Osteocyte (in vitro differentiated cells): ENCODE data around the gene SLC44A1. TPM values are rescaled to one million over a fixed set of nuclear protein-coding genes. Genes with fewer than 3 reads are reported as not detected.
A peak's percentile ranks its signal among the peaks of the same experiment; 100 is the strongest.

ENCODE experiments used
- DNase-seq: peaks from one replicate; pipeline ENCODE4 v3.0.0; 2021; ENCODE audit warnings: mixed read lengths; ENCODE audit not compliant: unreplicated experiment; ENCODE audit errors: extremely low spot score
- H3K27ac Mint-ChIP-seq: one replicate; pipeline ENCODE4 v1.8.0; 2021; ENCODE audit warnings: mild to moderate bottlenecking, mixed read lengths; ENCODE audit not compliant: unreplicated experiment
- H3K27me3 Mint-ChIP-seq: one replicate; pipeline ENCODE4 v1.8.0; 2021; ENCODE audit warnings: mixed read lengths; ENCODE audit not compliant: unreplicated experiment
- H3K36me3 Mint-ChIP-seq: one replicate; pipeline ENCODE4 v1.8.0; 2021; ENCODE audit warnings: mixed read lengths; ENCODE audit not compliant: unreplicated experiment
- H3K4me1 Mint-ChIP-seq: one replicate; pipeline ENCODE4 v1.8.0; 2021; ENCODE audit warnings: mixed read lengths; ENCODE audit not compliant: unreplicated experiment
- H3K4me3 Mint-ChIP-seq: one replicate; pipeline ENCODE4 v1.8.0; 2021; ENCODE audit warnings: mild to moderate bottlenecking, moderate library complexity, mixed read lengths; ENCODE audit not compliant: unreplicated experiment
- H3K9me3 Mint-ChIP-seq: one replicate; pipeline ENCODE4 v1.8.0; 2021; ENCODE audit warnings: mixed read lengths; ENCODE audit not compliant: unreplicated experiment
- total RNA-seq: library from RNA; stranded (reverse); gene quantifications from 2 replicates; pipeline ENCODE4 v1.2.1, GENCODE V29; 2021
- TF ChIP-seq, protein P1 (sequence below): fragments of 200-600 bp; sonication (generic); IDR thresholded peaks from 2 replicates; pipeline ENCODE4 v1.5.0; 2021; ENCODE audit warnings: antibody characterized with exemption, mild to moderate bottlenecking, moderate library complexity

The SLC44A1 gene
- total RNA-seq, 1 donor from 2014 or later, result 30.2 TPM

DNA sequence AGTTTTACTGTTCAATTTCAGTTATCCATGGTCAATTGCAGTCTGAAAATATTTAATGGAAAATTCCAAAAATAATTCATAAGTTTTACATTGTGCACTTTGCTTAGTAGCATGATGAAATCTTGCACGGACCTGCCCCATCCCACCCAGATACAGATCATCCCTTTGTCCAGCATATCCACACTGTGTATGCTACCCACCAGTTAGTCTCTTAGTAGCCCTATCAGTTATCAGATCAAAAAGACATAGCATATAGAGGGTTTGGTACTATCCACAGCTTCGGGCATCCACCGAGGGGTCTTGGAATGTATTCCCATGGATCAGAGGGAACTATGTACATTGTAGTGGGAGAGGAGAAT, 97.7 kb downstream of the SLC44A1 start:
- Mint-ChIP-seq H3K9me3 (no peaks in the 10 kb centered on the region), H3K27me3 (no peaks in the 10 kb centered on the region), H3K4me1 (peaks cover 14% of the 10 kb centered on the region), H3K36me3 (peaks cover 6% of the 10 kb centered on the region), H3K4me3 (peak overlapping the region; percentile 49), H3K27ac (peak overlapping the region; percentile 79)
- DNase-seq, result no peak
- TF ChIP-seq, protein P1, sequence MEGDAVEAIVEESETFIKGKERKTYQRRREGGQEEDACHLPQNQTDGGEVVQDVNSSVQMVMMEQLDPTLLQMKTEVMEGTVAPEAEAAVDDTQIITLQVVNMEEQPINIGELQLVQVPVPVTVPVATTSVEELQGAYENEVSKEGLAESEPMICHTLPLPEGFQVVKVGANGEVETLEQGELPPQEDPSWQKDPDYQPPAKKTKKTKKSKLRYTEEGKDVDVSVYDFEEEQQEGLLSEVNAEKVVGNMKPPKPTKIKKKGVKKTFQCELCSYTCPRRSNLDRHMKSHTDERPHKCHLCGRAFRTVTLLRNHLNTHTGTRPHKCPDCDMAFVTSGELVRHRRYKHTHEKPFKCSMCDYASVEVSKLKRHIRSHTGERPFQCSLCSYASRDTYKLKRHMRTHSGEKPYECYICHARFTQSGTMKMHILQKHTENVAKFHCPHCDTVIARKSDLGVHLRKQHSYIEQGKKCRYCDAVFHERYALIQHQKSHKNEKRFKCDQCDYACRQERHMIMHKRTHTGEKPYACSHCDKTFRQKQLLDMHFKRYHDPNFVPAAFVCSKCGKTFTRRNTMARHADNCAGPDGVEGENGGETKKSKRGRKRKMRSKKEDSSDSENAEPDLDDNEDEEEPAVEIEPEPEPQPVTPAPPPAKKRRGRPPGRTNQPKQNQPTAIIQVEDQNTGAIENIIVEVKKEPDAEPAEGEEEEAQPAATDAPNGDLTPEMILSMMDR, result no peak

DNA sequence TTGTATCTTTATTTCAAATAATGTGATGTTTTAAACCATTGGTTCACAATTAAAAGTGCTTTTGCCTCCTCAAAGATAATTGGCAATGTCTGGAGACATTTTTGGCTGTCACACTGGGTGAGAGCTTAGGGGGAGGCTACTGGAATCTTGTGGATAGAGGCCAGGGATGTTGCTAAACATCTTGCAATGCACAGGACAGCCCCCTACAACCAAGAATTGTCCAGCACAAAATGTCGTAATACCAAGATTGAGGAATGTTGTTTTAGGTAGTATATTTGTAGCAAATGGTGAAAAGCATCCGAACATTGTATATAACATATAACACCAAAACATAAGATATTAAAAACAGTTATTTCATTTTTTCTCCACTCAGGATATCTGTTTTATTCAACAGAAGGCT, 99.8 kb downstream of the SLC44A1 start:
- DNase-seq, result no peak
- peaks cover 2% of the 10 kb centered on the region for H3K36me3 Mint-ChIP-seq
- TF ChIP-seq, protein P1, result no peak
- no peaks in the 10 kb centered on the region for H3K9me3 Mint-ChIP-seq
- H3K4me3 Mint-ChIP-seq, result no peak overlapping the region
- H3K27me3 Mint-ChIP-seq, result no peaks in the 10 kb centered on the region
- H3K4me1 Mint-ChIP-seq, result peaks cover 14% of the 10 kb centered on the region
- H3K27ac Mint-ChIP-seq, result no peak overlapping the region

DNA sequence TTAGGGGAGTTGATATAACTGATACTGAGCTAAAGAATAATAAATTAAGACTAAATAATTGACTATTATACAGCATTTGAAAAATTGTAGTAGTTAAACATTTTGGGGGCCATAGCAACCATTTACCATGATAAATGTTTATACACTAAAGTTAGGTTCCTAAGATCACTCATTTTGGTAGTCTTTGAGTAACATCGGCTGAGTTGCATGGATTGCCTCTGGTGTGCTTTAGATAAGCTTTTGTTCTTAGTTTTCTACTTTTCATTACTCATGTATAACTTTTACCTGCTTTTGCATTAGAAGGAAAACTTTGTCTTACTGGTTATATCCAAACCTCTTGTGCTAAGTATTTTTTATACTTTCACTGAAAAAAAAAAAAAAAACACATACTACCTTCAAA, 101.2 kb downstream of the SLC44A1 start:
- TF ChIP-seq, protein P1, result no peak
- Mint-ChIP-seq H3K9me3 (no peaks in the 10 kb centered on the region), H3K27ac (no peak overlapping the region)

DNA sequence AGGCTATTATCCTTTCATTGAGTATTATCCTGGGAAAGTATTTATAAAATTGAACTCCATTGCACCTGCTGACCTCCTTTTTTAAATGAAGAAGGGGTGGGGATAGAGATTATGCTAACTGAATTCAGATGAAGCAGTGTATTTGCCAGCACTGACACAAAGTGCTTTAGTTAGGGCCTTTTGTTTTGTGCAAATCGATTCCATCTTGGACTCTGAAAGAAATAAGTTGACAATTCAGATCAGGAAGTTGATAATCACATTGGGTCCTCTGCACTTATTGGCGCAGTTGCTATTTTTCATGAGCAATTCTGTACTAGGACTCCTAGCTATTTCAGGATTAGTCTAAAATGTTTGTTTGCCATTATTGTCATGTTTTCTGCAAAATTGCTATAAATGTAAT, 101.8 kb downstream of the SLC44A1 start:
- no peak for DNase-seq
- H3K27ac Mint-ChIP-seq, result no peak overlapping the region
- no peaks in the 10 kb centered on the region for H3K9me3 Mint-ChIP-seq
- H3K4me3 Mint-ChIP-seq, result no peak overlapping the region
- H3K36me3 Mint-ChIP-seq, result peaks cover 11% of the 10 kb centered on the region
- TF ChIP-seq, protein P1, result no peak
- no peaks in the 10 kb centered on the region for H3K27me3 Mint-ChIP-seq
- H3K4me1 Mint-ChIP-seq, result peaks cover 13% of the 10 kb centered on the region

More for the DNA sequence above, 101.2 kb downstream of the SLC44A1 start:
- no peaks in the 10 kb centered on the region for H3K27me3 Mint-ChIP-seq
- DNase-seq, result no peak
- H3K4me3 Mint-ChIP-seq, result no peak overlapping the region
- peaks cover 7% of the 10 kb centered on the region for H3K36me3 Mint-ChIP-seq
- H3K4me1 Mint-ChIP-seq, result peaks cover 14% of the 10 kb centered on the region

DNA sequence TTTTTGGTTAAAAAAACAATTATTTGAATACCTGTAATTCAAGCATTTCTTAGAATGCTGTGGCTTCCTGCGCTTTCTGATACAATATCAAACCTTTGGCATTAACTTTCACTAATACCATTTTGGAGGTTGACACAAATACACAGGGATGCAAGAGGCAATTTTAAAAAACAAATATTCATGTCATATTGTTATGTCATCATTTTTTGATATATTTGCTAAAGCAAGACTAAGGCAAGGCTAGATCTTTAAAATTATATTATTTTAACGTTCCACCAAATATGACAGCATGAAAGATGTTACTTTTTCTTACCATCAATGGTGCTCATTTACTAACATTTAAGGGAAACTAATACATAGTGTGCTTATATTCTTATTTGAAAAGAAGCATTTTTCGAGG, 110.0 kb downstream of the SLC44A1 start:
- H3K4me1 Mint-ChIP-seq, result no peaks in the 10 kb centered on the region
- DNase-seq, result no peak
- H3K27ac Mint-ChIP-seq, result no peak overlapping the region
- peaks cover 9% of the 10 kb centered on the region for H3K36me3 Mint-ChIP-seq
- no peaks in the 10 kb centered on the region for H3K27me3 Mint-ChIP-seq
- no peak overlapping the region for H3K4me3 Mint-ChIP-seq
- TF ChIP-seq, protein P1, result no peak
- no peaks in the 10 kb centered on the region for H3K9me3 Mint-ChIP-seq
